Stimulated activated CD8-positive, alpha-beta memory T cell treated with anti-CD3 and anti-CD28 coated beads, Interleukin-4, amount 100 ng/mL, for 4 hours (primary cell): ENCODE results near the gene ADAM15.

Experiments
- DNase-seq, 2 donors: peaks; one replicate each; pipeline ENCODE4 v3.0.0-alpha.2; 2020; ENCODE audit warnings: low read depth in 2 of 2, low spot score in 1 of 2

ADAM15 gene

GRCh38 chr1:155110381-155110780, 59.3 kb downstream of the ADAM15 start:
- DNase-seq = no peak

GRCh38 chr1:155110826-155111225, 59.7 kb downstream of the ADAM15 start:
- DNase-seq = no peak
